Stimulated activated CD4-positive, alpha-beta T cell treated with anti-CD3 and anti-CD28 coated beads, Interleukin-2, amount 100 ng/mL, for 48 hours (primary cell): ENCODE data around the gene DLGAP1.
"Not testable (repeated sequence)": the region's sequence is repeated elsewhere in the genome, so short reads cannot be mapped to it uniquely, and the experiment has no call there.

ENCODE experiments used
- DNase-seq, 2 donors: peaks; one replicate each; pipeline ENCODE4 v3.0.0-alpha.2; 2020

DLGAP1 gene

GRCh38 chr18:3669376-3669775, 785.7 kb downstream of the DLGAP1 start:
- DNase-seq: no peak

- no peak for DNase-seq
Measured at GRCh38 chr18:3667255-3668137, 787.6 kb downstream of the DLGAP1 start.

DNA sequence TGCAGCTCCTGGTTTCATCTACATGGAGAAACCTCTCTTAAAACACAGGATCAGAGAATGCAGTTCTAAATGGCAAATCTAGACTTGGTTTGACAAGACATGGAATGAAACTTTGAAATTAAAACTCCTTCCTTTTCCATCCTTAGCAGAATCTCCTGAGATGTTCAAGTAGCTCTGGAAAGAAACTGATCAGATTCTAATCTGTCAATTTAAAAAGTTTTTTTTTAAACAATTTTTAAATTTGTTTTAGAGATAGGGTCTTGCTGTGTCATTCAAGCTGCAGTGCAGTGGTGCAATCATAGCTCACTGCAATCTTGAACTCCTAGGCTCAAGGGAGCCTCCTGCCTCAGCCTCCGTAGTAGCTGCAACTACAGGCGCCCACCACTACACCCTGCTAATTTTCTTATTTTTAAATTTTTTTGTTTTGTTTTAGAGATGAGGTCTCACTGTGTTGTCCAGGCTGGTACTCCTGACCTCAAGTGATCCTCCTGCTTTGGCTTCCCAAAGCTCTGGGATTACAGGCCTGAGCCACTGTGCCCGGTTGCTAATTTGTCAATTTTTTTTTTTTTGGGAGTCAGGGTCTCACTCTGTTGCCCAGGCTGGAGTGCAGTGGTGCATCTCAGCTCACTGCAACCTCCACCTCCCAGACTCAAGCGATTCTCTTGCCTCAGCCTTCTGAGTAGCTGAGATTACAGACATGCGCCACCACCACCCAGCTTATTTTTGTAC, 788.4 kb downstream of the DLGAP1 start:
- no peak for DNase-seq

- DNase-seq: peak; percentile 72 to 74
Measured at GRCh38 chr18:3665780-3666525, 789.2 kb downstream of the DLGAP1 start.

DNA sequence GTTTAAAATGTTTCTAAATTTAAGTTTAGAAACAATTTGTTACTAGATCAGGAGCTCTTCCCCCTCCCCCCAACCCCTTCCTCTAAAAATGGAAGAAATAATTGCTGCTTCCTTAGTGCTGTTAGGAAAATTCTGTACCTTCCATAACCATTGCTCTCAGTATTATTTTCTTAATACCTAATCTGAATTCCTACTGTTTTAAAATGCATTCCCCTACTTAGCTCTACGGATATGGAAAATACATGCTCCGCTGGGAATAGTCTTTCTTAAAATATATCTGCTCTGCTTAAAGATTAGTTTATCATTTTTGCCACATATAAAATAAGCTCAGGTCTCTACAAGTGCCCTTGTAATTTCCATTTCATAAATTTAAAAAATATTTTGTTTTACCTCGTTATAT, 789.9 kb downstream of the DLGAP1 start:
- DNase-seq: no peak

GRCh38 chr18:3664563-3665178, 790.4 kb downstream of the DLGAP1 start:
- DNase-seq: no peak

DNA sequence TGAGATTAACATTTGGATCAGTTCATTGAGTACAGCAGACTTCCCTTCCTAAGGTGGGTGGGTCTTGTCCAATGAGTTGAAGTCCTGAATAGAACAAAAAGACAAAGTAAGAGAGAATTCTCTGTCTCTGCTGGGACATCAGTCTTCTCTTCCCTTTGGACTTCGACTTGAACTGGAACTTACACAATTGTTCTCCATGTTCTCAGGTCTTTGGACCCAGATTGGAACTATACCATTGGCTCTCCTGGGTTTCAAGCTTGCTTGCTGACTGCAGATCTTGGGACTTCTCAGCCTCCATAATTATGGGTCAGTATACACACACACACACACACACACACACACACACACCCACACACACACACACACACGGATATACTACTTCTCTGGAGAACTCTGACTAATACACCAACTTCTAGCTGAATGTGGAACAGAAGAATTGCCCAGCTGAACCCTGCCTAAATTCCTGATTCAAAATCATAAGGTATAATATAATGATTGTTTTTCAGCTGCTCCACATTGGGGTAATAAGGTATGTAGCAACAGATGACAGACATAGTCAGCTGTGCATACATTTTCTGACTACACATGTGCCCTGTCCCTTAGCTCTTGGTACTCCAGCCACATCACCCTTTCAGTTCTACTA, 791.1 kb downstream of the DLGAP1 start:
- no peak for DNase-seq

DNA sequence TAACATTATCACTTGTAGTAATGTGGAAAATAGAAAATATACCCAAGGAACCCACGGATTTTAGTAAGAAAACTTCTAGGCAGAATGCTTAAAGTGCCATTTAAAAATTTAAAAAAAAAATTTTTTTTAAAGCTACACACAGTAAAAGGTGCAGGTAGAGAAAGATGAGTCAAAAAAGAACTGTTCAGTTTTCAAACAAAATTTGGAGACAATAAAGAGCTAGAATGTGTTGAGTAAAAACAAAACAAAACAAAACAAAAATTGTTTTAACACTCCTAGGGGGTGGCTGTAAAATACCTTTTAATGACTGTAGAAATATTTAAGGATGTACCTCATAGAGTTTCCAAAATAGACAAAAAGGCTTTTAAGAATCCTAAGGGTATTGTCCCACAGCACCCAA, 793.1 kb downstream of the DLGAP1 start:
- no peak for DNase-seq

GRCh38 chr18:3660739-3661515, 794.2 kb downstream of the DLGAP1 start:
- no peak for DNase-seq

- no peak for DNase-seq
Measured at GRCh38 chr18:3658529-3658928, 796.6 kb downstream of the DLGAP1 start.

GRCh38 chr18:3655254-3656050, 799.7 kb downstream of the DLGAP1 start:
- no peak for DNase-seq

DNA sequence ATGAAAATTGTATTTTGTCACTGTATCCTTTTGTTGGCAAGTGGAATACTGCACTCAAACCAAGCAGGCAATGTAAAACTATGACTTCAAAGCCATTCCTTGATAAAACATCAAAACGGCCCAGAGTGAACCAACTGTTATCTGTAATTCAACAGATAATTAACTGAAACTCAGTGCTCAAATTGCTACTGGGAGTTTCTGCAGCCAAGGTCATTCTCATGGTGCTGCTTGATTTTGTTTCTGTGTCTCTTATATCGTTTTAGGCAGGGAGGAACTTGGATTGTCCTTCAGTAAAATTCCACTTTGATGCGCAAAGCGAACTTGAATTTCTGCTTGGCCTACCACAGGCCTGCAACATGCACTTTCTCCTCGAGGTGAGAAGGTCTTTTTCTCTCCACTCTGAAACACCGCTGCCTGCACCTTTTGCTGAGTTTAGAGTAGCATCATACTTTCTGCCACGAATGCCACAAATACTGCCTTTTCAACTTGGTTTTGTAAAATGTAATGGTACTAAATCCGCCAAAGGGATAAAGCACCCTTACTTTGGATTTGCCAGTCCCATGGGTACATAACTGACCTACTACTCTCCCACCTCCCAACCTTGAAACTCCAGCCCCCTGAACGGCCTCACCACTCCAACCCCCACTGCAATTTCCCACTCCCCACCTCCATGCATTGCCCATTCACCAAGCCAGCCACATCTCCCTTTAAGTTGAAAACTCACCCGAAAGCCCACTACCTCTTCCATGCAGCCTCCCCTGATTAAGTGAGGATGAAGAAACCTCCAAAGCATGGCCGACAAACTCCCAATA, 800.5 kb downstream of the DLGAP1 start:
- no peak for DNase-seq

DNA sequence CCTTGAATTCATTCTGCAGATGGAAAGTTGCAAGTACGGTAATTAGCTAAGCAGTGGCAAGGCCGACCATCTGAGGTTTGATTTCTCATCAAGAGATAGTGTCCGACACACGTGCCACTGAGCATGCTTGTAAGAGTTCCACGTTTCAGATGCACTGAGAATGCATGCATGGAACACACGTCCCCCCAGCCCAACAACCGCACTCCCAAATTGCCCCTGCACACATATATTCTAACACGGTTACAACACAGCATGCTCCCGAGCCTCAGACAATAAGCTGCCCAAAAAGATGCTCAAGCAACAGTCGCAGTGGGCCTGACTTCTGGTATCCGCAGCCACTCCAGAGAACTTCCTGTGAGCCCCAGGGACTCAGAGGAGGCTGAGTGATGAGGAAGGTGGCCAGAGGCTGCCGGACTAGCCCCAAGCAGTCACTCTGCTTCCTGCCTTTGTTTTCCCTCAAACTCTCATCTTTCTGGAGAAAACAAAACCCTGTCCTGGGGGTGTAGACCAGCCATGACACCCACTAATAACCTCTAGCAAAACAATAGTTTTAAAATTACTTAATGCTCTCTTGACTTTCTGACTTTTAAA, 801.2 kb downstream of the DLGAP1 start:
- DNase-seq: no peak

GRCh38 chr18:3653263-3653850, 801.8 kb downstream of the DLGAP1 start:
- no peak for DNase-seq

GRCh38 chr18:3652380-3653262, 802.5 kb downstream of the DLGAP1 start:
- DNase-seq: peak; percentile 64 to 71

GRCh38 chr18:3651266-3651665, 803.8 kb downstream of the DLGAP1 start:
- DNase-seq: no peak

GRCh38 chr18:3650521-3651042, 804.5 kb downstream of the DLGAP1 start:
- not testable (repeated sequence) for DNase-seq
